ENCODE data around the gene SUPT3H. TPM values are rescaled to one million over a fixed set of nuclear protein-coding genes. Genes with fewer than 3 reads are reported as not detected.
"Not testable (repeated sequence)": the region's sequence is repeated elsewhere in the genome, so short reads cannot be mapped to it uniquely, and the experiment has no call there.

Gene SUPT3H
- total RNA-seq, 1 donor from 2014 or later = 16.0 TPM

- peaks cover 3% of the 10 kb centered on the region for H3K4me1 Mint-ChIP-seq (ENCODE audit: low read depth, unreplicated experiment)
- no peak for DNase-seq
- no peaks in the 10 kb centered on the region for H3K9me3 Mint-ChIP-seq (ENCODE audit: unreplicated experiment)
- no peaks in the 10 kb centered on the region for H3K27me3 Mint-ChIP-seq (ENCODE audit: unreplicated experiment)
- no peak overlapping the region for H3K4me3 Mint-ChIP-seq (ENCODE audit: unreplicated experiment)
- H3K36me3 Mint-ChIP-seq (ENCODE audit: unreplicated experiment) = no peaks in the 10 kb centered on the region
- TF ChIP-seq CTCF (IDR thresholded peaks at IDR 0.05; ENCODE audit: partially characterized antibody, unreplicated experiment) = no peak
- H3K27ac Mint-ChIP-seq (ENCODE audit: unreplicated experiment) = no peak overlapping the region
Measured at GRCh38 chr6:45045253-45045601, 332.5 kb downstream of the SUPT3H start.

- TF ChIP-seq CTCF (IDR thresholded peaks at IDR 0.05; ENCODE audit: partially characterized antibody, unreplicated experiment) = no peak
- H3K27ac Mint-ChIP-seq (ENCODE audit: unreplicated experiment) = no peak overlapping the region
- H3K4me3 Mint-ChIP-seq (ENCODE audit: unreplicated experiment) = no peak overlapping the region
- DNase-seq = no peak
- no peaks in the 10 kb centered on the region for H3K9me3 Mint-ChIP-seq (ENCODE audit: unreplicated experiment)
- H3K4me1 Mint-ChIP-seq (ENCODE audit: low read depth, unreplicated experiment) = peaks cover 3% of the 10 kb centered on the region
- H3K27me3 Mint-ChIP-seq (ENCODE audit: unreplicated experiment) = no peaks in the 10 kb centered on the region
- no peaks in the 10 kb centered on the region for H3K36me3 Mint-ChIP-seq (ENCODE audit: unreplicated experiment)
Measured at GRCh38 chr6:45044510-45045252, 333.1 kb downstream of the SUPT3H start.

GRCh38 chr6:45044086-45044485, 333.6 kb downstream of the SUPT3H start:
- DNase-seq = no peak
- TF ChIP-seq CTCF (IDR thresholded peaks at IDR 0.05; ENCODE audit: partially characterized antibody, unreplicated experiment) = no peak
- H3K27ac Mint-ChIP-seq (ENCODE audit: unreplicated experiment) = no peak overlapping the region
- H3K36me3 Mint-ChIP-seq (ENCODE audit: unreplicated experiment) = no peaks in the 10 kb centered on the region
- H3K4me3 Mint-ChIP-seq (ENCODE audit: unreplicated experiment) = no peak overlapping the region
- no peaks in the 10 kb centered on the region for H3K9me3 Mint-ChIP-seq (ENCODE audit: unreplicated experiment)
- no peaks in the 10 kb centered on the region for H3K27me3 Mint-ChIP-seq (ENCODE audit: unreplicated experiment)
- peaks cover 3% of the 10 kb centered on the region for H3K4me1 Mint-ChIP-seq (ENCODE audit: low read depth, unreplicated experiment)

GRCh38 chr6:45042673-45043072, 335.1 kb downstream of the SUPT3H start:
- not testable (repeated sequence) for H3K4me3 Mint-ChIP-seq (ENCODE audit: unreplicated experiment); DNase-seq; H3K4me1 Mint-ChIP-seq (ENCODE audit: low read depth, unreplicated experiment); H3K27me3 Mint-ChIP-seq (ENCODE audit: unreplicated experiment); H3K36me3 Mint-ChIP-seq (ENCODE audit: unreplicated experiment); H3K9me3 Mint-ChIP-seq (ENCODE audit: unreplicated experiment); H3K27ac Mint-ChIP-seq (ENCODE audit: unreplicated experiment)

- no peaks in the 10 kb centered on the region for H3K9me3 Mint-ChIP-seq (ENCODE audit: unreplicated experiment)
- no peak overlapping the region for H3K4me3 Mint-ChIP-seq (ENCODE audit: unreplicated experiment)
- no peaks in the 10 kb centered on the region for H3K36me3 Mint-ChIP-seq (ENCODE audit: unreplicated experiment)
- no peaks in the 10 kb centered on the region for H3K4me1 Mint-ChIP-seq (ENCODE audit: low read depth, unreplicated experiment)
- DNase-seq = no peak
- no peaks in the 10 kb centered on the region for H3K27me3 Mint-ChIP-seq (ENCODE audit: unreplicated experiment)
- no peak for TF ChIP-seq CTCF (IDR thresholded peaks at IDR 0.05; ENCODE audit: partially characterized antibody, unreplicated experiment)
- H3K27ac Mint-ChIP-seq (ENCODE audit: unreplicated experiment) = no peak overlapping the region
Measured at GRCh38 chr6:45038226-45038625, 339.5 kb downstream of the SUPT3H start.
